HCT116 (cell line): ENCODE data around the gene CDH4. TPM values are rescaled to one million over a fixed set of nuclear protein-coding genes. Genes with fewer than 3 reads are reported as not detected.

Experiments used
- ATAC-seq: fragments of 200-7000 bp; cut with Tn5 transposase; 2 replicates; pipeline ENCODE4 v1.9.1; 2020; ENCODE audit warnings: mild to moderate bottlenecking, moderate library complexity
- BruUV-seq: library from RNA; stranded (reverse); fragments of 400-500 nt; replicated peaks from 2 replicates; lab custom pipeline; 2021; lab: Mats Ljungman, UMichigan
- CTCF ChIA-PET: fragments of 300-600 bp; sonication (Branson Sonifier 250); formaldehyde crosslinking; loops from one replicate; lab custom pipeline; 2021; ENCODE audit warnings: antibody characterized with exemption; lab: Charles Lee
- POLR2A ChIA-PET: fragments of 300-600, 350-600 bp; sonication (Branson Sonifier 250); formaldehyde crosslinking; loops from one replicate; lab custom pipeline; 2021; ENCODE audit warnings: antibody characterized with exemption; lab: Charles Lee
- RAD21 ChIA-PET, 2 experiments: fragments of 300-600 bp; sonication (Branson Sonifier 250); formaldehyde crosslinking; loops; one replicate each; lab custom pipeline; 2023; ENCODE audit warnings: low total read pairs in 2 of 2; ENCODE audit not compliant: uncharacterized antibody in 2 of 2, unreplicated experiment in 2 of 2, low non-redundant PET in 1 of 2; lab: Charles Lee
- DNase-seq: peaks from one replicate; pipeline ENCODE4 v3.0.0-alpha.2; 2010; ENCODE audit warnings: low read depth, low spot score
- H2AFZ ChIP-seq: fragments of 200-600 bp; shearing (Covaris generic), sonication (generic); 2 replicates; pipeline ENCODE4 v1.6.1; 2017; ENCODE audit warnings: low read depth, mixed run types, mixed read lengths, antibody characterized with exemption, low read length; ENCODE audit not compliant: poor library complexity, severe bottlenecking
- H3K27ac ChIP-seq: 2 replicates; pipeline ENCODE4 v1.5.1; 2012; ENCODE audit warnings: low read depth, low read length
- H3K27me3 ChIP-seq: fragments of 200-600 bp; sonication (generic); 2 replicates; pipeline ENCODE4 v1.6.1; 2016; ENCODE audit warnings: mixed run types, low read length, mixed read lengths; ENCODE audit not compliant: insufficient read depth
- H3K36me3 ChIP-seq, 2 experiments: fragments of 200-500 bp in 1 of 2; fragments of 200-600 bp in 1 of 2; sonication (Bioruptor generic) in 1 of 2; sonication (generic) in 1 of 2; 2 replicates each; pipeline versions ENCODE4 v1.5.1 to v1.6.1; 2014 to 2016; ENCODE audit warnings: low read length in 2 of 2, inconsistent platforms in 1 of 2, mixed read lengths in 1 of 2, mixed run types in 1 of 2; ENCODE audit not compliant: insufficient read depth in 2 of 2, control insufficient read depth in 1 of 2
- H3K4me1 ChIP-seq, 2 experiments: fragments of 200-600 bp in 1 of 2; sonication (generic) in 1 of 2; 2 replicates each; pipeline versions ENCODE4 v1.5.1 to v1.6.1; 2012 to 2017; ENCODE audit warnings: low read length in 2 of 2, inconsistent platforms in 1 of 2, mild to moderate bottlenecking in 1 of 2, mixed read lengths in 1 of 2, mixed run types in 1 of 2, moderate library complexity in 1 of 2; ENCODE audit not compliant: insufficient read depth in 2 of 2, control insufficient read depth in 1 of 2
- H3K4me2 ChIP-seq: fragments of 200-600 bp; sonication (generic); 2 replicates; pipeline ENCODE4 v1.6.1; 2017; ENCODE audit warnings: mixed run types, low read length, mixed read lengths
- H3K4me3 ChIP-seq, 2 experiments: fragments of 200-600 bp in 1 of 2; sonication (generic) in 1 of 2; replicated peaks in 1 of 2; 2 replicates each; pipeline ENCODE4 v1.5.1; 2011 to 2016; ENCODE audit warnings: low read length in 2 of 2, control low read depth in 1 of 2, low read depth in 1 of 2, mild to moderate bottlenecking in 1 of 2, mixed read lengths in 1 of 2, mixed run types in 1 of 2
- H3K79me2 ChIP-seq: fragments of 200-600 bp; sonication (generic); 2 replicates; pipeline ENCODE4 v1.6.1; 2017; ENCODE audit warnings: mild to moderate bottlenecking, mixed run types, low read length, moderate library complexity, mixed read lengths; ENCODE audit not compliant: insufficient read depth
- H3K9ac ChIP-seq: fragments of 200-600 bp; sonication (generic); 2 replicates; pipeline ENCODE4 v1.6.1; 2016; ENCODE audit warnings: low read length, mixed read lengths
- H3K9me2 ChIP-seq: fragments of 200-600 bp; sonication (generic), shearing (Covaris generic); 2 replicates; pipeline ENCODE4 v1.6.1; 2017; ENCODE audit warnings: mixed run types, mild to moderate bottlenecking, moderate library complexity; ENCODE audit not compliant: insufficient read depth
- H3K9me3 ChIP-seq, 2 experiments: fragments of 200-500 bp in 1 of 2; fragments of 200-600 bp in 1 of 2; sonication (Bioruptor generic) in 1 of 2; sonication (generic) in 1 of 2; 2 replicates each; pipeline ENCODE4 v1.6.1; 2014 to 2017; ENCODE audit warnings: low read length in 2 of 2, mixed read lengths in 2 of 2, inconsistent platforms in 1 of 2, low read depth in 1 of 2, mild to moderate bottlenecking in 1 of 2, mixed run types in 1 of 2, moderate library complexity in 1 of 2; ENCODE audit not compliant: control insufficient read depth in 1 of 2, insufficient read depth in 1 of 2
- H4K20me1 ChIP-seq: fragments of 200-600 bp; sonication (generic), shearing (Covaris generic); 2 replicates; pipeline ENCODE4 v1.6.1; 2017; ENCODE audit warnings: mixed run types, mild to moderate bottlenecking, moderate library complexity; ENCODE audit not compliant: insufficient read depth
- CTCF ChIP-seq, 3 experiments: fragments of 200-600 bp in 1 of 3; sonication (generic) in 1 of 3; IDR thresholded peaks in 2 of 3; conservative IDR thresholded peaks in 1 of 3; 2 replicates each; pipeline ENCODE4 v1.5.1; 2012 to 2017; ENCODE audit warnings: low read depth in 2 of 3, low read length in 2 of 3, antibody characterized with exemption in 1 of 3, borderline replicate concordance in 1 of 3, control low read depth in 1 of 3, mild to moderate bottlenecking in 1 of 3, mixed read lengths in 1 of 3, mixed run types in 1 of 3, moderate library complexity in 1 of 3; ENCODE audit not compliant: insufficient read depth in 1 of 3
- EGR1 ChIP-seq: IDR thresholded peaks from 2 replicates; pipeline ENCODE4 v1.6.1; 2012; ENCODE audit warnings: low read depth
- ELF1 ChIP-seq: IDR thresholded peaks from 2 replicates; pipeline ENCODE4 v1.6.1; 2012; ENCODE audit warnings: low read depth, borderline replicate concordance
- EZH2 ChIP-seq: fragments of 200-600 bp; sonication (generic); IDR thresholded peaks from 2 replicates; pipeline ENCODE4 v1.6.1; 2017; ENCODE audit warnings: antibody characterized with exemption, mixed run types
- JUND ChIP-seq: IDR thresholded peaks from 2 replicates; pipeline ENCODE4 v1.6.1; 2012
- POLR2A ChIP-seq: IDR thresholded peaks from 2 replicates; pipeline ENCODE4 v1.7.0; 2011; ENCODE audit warnings: borderline replicate concordance; ENCODE audit not compliant: insufficient read depth, insufficient read length; ENCODE audit errors: extremely low read depth
- POLR2AphosphoS5 ChIP-seq: IDR thresholded peaks from 2 replicates; pipeline ENCODE4 v1.6.1; 2011; ENCODE audit warnings: mild to moderate bottlenecking, low read depth, low read length, moderate library complexity
- RAD21 ChIP-seq: IDR thresholded peaks from 2 replicates; pipeline ENCODE4 v1.6.1; 2012; ENCODE audit warnings: low read depth, mild to moderate bottlenecking
- REST ChIP-seq: IDR thresholded peaks from 2 replicates; pipeline ENCODE4 v1.6.1; 2012; ENCODE audit warnings: low read depth
- ZBTB33 ChIP-seq: IDR thresholded peaks from 2 replicates; pipeline ENCODE4 v1.6.1; 2011; ENCODE audit warnings: mild to moderate bottlenecking, low read length, moderate library complexity; ENCODE audit not compliant: insufficient replicate concordance; ENCODE audit errors: extremely low read depth
- ZFX ChIP-seq: fragments of 450-650 bp; IDR thresholded peaks from 2 replicates; pipeline ENCODE4 v1.6.1; 2017
- intact Hi-C: fragments of 100-400 bp; cut with micrococcal nuclease; formaldehyde crosslinking; loops from 2 replicates; pipeline ENCODE4 v1.10.0; 2022
- total RNA-seq: library from RNA; stranded (reverse); gene quantifications from one replicate; pipeline ENCODE4 v1.2.1, GENCODE V29; 2021; ENCODE audit not compliant: unreplicated experiment
- TF ChIP-seq, protein P1 (sequence below): IDR thresholded peaks from 2 replicates; pipeline ENCODE4 v1.6.1; 2012

The CDH4 gene
- total RNA-seq, 1 experiment from 2014 or later: not detected

DNA sequence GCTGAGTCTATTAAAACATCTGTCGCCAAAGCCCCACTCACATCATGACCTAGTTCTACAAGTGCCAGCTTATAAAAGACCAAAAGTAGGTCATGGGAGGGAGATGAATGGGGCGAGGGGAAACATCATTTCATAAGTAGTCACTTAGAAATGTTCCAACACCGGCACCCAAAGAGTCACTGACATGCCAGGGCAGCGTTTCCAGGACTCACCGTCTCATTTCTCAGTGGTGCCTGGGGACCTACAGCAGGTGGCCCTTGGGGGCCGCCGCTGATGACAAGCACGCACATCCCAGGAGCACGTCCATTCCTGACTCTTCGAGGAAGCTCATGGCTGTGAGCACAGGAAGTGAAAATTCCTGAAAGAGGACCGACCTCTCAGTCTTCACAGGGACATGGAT lies 260.4 kb downstream of the CDH4 start:
- no peaks in the 10 kb centered on the region for H3K9me2 ChIP-seq
- no peak overlapping the region for H3K4me2 ChIP-seq
- no peak overlapping the region for H3K9ac ChIP-seq
- H3K4me3 ChIP-seq: no peak overlapping the region
- DNase-seq: no peak
- no TSS peak for BruUV-seq
- no peaks in the 10 kb centered on the region for H3K36me3 ChIP-seq
- H4K20me1 ChIP-seq: no peaks in the 10 kb centered on the region
- intact Hi-C loops: no loop called here
- no peaks in the 10 kb centered on the region for H3K9me3 ChIP-seq
- no peak for ATAC-seq
- peaks cover 3% of the 10 kb centered on the region; the same call in 1 of the 2 replicates for H3K27me3 ChIP-seq
- CTCF ChIA-PET: no interaction called here
- POLR2A ChIA-PET: no interaction called here
- RAD21 ChIA-PET: no interaction called here
- TF ChIP-seq RAD21: no peak
- TF ChIP-seq ELF1: no peak
- TF ChIP-seq POLR2A: no peak
- TF ChIP-seq JUND: no peak
- TF ChIP-seq EGR1: no peak
- TF ChIP-seq, protein P1, sequence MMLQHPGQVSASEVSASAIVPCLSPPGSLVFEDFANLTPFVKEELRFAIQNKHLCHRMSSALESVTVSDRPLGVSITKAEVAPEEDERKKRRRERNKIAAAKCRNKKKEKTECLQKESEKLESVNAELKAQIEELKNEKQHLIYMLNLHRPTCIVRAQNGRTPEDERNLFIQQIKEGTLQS: no peak
- TF ChIP-seq REST: no peak
- TF ChIP-seq ZBTB33: no peak
- no peak for TF ChIP-seq POLR2AphosphoS5
- no peak for TF ChIP-seq EZH2
- no peak for TF ChIP-seq ZFX
- TF ChIP-seq CTCF (IDR thresholded peaks at IDR 0.05 in 2 of 3, conservative IDR thresholded peaks at IDR 0.05 in 1 of 3; ENCODE audit: borderline replicate concordance in 1 of 3, insufficient read depth in 1 of 3, low read depth in 2 of 3, low read length in 2 of 3): no peak
- H3K27ac ChIP-seq: no peak overlapping the region
- H2AFZ ChIP-seq: no peak overlapping the region
- no peaks in the 10 kb centered on the region for H3K4me1 ChIP-seq
- H3K79me2 ChIP-seq: no peaks in the 10 kb centered on the region
